NCI-H446 treated with DMSO at 0.1 percent for 48 hours (cell line): ENCODE data around the gene AFDN.

ENCODE experiments used
- DNase-seq: peaks from one replicate; lab custom pipeline; 2025; lab: John Stamatoyannopoulos, UW

AFDN gene

GRCh38 chr6:167796192-167796981, 30.3 kb upstream of the AFDN start:
- DNase-seq = no peak

DNA sequence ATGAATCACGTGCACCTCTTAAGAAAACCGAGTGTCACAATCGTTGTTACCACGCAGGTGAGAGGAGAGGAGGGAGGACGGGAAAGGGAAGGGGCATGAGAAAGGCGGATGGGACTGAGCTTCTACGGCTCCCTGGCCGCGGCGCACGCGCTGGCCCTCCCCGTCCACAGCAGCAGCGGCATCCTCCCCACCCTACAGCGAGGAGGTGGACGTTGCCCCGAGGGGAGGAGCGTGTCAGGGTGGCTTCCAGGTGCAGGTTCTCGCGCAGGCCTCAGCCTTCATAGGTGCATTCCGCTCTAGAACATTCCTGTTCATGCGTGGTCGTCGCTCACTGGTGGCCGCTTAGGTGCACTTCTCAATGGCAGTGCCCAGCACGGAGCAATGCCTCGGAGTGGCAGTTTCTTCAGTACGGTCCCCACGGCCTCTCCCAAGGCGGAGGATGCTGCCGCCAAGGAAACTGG, 29.7 kb upstream of the AFDN start:
- DNase-seq = no peak

DNA sequence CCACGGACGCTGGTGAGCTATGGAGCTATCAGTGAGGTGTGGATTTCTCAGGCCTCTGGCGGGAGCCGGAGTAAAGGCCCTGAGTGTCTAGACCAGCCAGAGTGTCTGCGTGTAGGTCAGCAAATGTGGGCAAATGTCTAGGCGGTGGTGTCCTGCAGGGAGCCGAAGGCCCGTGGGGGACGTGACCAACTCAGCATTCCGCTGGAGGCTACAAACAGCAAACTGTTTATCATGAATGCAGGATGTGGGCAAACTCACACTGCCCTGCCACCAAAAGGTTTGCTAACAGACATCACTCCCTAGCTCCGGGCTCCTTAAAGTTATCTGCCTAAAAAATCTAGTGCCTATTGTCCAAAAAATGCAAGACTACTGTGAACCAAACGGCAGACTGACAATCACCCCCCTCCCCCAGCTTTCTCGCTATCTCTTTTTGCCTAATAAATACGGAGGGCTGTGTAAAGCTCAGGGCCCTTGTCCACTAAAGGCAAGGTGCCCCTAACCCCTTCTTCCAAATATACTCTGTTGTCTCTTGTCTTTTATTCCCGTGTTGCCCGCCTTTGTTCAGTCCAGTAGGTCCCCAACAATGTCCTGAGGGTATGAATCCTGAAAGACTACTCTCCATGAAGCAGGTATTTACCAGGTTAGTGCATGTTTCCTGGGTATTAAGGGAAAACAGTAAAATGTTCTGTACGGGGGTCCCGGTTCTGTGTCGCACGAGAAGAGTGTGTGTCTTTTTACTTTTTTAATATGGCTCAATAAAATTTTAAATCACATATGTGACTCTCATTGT, 29.0 kb upstream of the AFDN start:
- no peak for DNase-seq

GRCh38 chr6:167798453-167798852, 28.3 kb upstream of the AFDN start:
- no peak for DNase-seq

DNA sequence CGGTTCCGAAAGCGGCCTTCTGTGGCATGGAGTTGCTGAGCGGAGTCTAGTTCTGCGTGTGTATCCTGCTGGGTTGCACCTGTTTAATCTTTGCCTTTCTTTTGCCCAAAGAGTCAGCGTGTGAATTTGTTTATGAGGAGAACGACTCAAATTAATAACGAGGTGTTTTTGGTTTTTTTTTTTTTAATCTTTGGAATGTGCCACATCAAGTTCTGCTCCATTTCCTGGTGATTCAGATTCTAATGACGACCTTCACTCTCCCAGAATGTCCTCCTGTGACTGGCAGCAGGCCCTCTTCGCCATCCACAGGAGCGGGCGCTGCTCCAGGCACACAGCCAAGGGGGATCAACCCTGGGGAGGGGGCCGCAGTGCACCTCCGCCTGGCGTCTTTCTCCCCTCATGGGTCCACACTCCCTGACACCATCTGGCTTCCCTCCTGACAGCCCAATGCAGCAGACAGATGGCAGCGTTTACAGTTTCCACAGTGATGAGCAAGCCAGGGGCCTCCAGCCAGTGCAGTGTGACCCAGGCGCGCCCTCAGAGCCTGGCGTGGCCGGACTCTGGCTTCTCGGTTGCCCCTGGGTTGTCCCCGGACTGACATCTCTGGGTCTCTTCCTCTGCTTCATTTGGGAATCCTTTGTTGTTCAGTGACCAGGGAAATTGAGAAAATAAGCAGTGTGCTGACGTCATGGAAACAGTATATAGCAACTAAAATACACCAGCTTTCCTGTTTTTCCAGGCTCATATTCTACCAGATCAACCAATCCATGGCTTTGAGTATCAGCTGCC, 27.5 kb upstream of the AFDN start:
- peak; percentile 90 for DNase-seq

GRCh38 chr6:167800549-167800948, 26.2 kb upstream of the AFDN start:
- DNase-seq = no peak

- DNase-seq = no peak
Observed at GRCh38 chr6:167801263-167801662, 25.4 kb upstream of the AFDN start.

GRCh38 chr6:167802339-167802738, 24.4 kb upstream of the AFDN start:
- no peak for DNase-seq

- no peak for DNase-seq
Observed at GRCh38 chr6:167803816-167804215, 22.9 kb upstream of the AFDN start.

- DNase-seq = no peak
Observed at GRCh38 chr6:167804281-167805013, 22.3 kb upstream of the AFDN start.

GRCh38 chr6:167805349-167806060, 21.2 kb upstream of the AFDN start:
- DNase-seq = no peak

- DNase-seq = no peak
Observed at GRCh38 chr6:167806061-167806700, 20.5 kb upstream of the AFDN start.

DNA sequence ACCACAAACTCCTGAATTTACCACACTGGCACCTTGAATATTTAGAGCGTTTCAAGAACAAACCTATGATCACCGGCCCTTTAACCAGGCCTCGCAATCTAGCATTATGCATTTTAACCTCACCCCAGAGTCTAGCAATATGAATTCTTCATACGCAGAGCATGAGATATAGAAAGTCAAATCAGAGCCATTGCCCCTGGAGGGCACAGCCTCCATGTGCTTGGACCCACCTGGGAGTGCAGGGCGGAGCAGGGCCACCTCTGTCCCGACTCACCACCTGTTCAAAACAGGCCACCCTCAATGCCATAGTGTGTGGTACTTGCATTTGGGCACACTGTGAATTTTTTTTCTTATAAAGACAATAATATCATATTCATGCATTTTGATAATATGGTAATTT, 19.5 kb upstream of the AFDN start:
- no peak for DNase-seq

DNA sequence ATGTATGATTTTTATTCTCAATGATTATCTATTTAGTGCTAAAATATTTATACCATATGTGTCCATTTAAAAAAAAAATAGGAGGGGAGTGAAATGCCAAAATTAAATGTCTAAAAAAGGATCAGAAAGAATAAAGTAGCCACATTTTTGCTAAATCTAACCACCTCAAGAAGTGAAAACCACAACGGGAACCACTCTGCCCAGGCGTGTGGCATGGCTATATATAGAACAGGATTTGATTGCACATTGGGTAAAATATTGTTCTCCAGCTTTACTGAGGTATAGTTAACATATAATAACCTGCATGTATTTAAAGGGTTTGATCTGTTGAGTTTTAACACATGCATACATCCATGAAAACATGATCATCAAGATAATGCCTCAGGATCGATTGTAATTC, 19.0 kb upstream of the AFDN start:
- DNase-seq = no peak

DNA sequence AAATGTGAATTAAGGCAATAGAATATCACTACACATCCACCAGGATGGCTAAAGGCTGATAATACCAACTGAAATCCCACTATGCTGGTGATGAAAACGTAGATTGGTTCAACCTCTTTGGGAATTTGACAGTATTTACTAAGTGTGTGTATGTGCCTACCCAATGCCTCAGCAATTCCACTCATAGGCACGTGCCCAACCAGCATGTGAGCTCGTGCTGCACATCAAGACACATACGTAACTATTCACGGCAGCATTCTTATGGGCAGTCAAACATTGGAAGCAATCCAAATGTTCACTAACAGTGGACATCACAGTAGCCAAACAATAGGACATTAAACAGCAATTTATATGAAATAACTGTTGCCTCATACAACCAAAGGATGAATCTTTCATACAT, 15.7 kb upstream of the AFDN start:
- no peak for DNase-seq

DNA sequence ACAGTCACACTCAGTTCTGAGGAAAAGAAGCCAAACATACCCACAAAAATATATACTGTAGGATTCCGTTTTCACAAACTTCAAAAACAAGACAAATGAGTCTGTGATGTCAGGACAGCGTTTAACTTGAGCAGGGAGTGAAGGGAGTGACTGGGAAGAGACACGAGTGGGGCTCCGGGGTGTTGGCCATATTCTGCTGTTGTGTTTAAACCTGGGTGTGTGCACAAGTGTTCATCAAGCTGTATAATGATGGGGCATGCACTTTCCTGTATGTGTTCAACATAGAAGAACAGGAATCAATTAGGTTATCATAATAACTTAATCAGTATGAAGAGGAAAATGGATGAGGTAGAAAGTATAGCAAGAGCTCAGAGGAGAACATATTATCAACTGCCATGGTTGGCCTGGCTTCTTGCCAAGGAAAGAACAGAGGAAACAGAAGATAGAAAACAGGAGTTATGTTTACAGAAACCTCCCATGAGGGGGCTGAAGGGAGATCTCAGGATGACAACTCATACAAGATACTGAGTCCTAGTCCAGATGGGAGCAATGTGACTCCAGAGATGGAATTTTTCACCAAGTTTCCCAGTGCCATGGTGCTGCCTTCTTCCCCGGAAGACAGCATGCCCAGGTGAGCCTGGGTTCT, 15.1 kb upstream of the AFDN start:
- no peak for DNase-seq

DNA sequence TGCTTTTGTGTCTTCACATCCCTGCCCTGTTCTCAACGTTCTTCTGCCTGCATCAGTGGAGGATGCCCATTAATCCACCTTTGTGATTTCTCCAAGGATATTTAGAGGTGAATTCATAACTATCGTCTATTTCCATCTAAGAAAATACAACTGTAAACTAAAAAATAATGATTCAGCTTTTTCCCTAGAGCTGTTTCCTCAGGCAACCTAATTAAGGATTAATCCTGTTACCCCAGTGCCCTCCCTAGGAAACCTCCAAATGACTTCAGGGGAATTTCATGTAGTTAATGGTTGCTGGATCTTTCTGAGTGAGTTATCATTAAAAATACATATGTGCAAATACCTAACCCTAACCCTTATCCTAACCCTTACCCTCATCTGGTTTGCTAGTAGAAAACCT, 14.6 kb upstream of the AFDN start:
- no peak for DNase-seq

GRCh38 chr6:167815296-167815980, 11.3 kb upstream of the AFDN start:
- DNase-seq = no peak

- no peak for DNase-seq
Observed at GRCh38 chr6:167817016-167817415, 9.7 kb upstream of the AFDN start.

DNA sequence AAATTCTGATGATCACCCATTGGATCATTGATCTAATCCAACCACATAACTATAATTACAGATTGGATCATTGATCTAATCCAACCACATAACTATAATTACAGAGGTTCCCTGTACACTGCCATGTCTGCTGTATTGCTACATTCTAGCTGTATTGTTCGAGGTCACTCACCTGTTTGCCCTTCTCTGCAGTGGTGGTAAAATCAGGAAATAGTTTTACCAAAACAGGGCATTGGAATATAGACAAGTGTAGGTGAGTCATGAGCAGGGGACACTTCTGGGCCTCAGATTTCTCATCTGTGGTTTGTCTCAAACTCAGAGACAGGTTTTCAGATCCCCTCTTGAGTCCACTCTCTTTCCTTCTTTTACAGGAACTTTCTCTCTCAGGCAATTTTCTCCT, 9.0 kb upstream of the AFDN start:
- DNase-seq = no peak
